ENCODE results near the gene GOLGA6A.
"Not testable (repeated sequence)": the region's sequence is repeated elsewhere in the genome, so short reads cannot be mapped to it uniquely, and the experiment has no call there.

- not testable (repeated sequence) for TF ChIP-seq CTCF (IDR thresholded peaks at IDR 0.05); EZH2 (IDR thresholded peaks at IDR 0.05; ENCODE audit: borderline replicate concordance, insufficient read depth, low read depth, low read length, poor library complexity, severe bottlenecking)
These were observed 9.6 kb downstream of the GOLGA6A start for GRCh38 chr15:74072614-74073337.

Data from B cell (primary cell).